Adrenal gland (tissue), 12 donors: Measurements from ENCODE around the gene RTN3. TPM values are rescaled to one million over a fixed set of nuclear protein-coding genes. Genes with fewer than 3 reads are reported as not detected.

Source experiments
- DNase-seq, 7 donors: peaks; one replicate each; pipeline ENCODE4 v3.0.0-alpha.2; 2019 to 2020
- H3K27ac ChIP-seq, 5 donors: fragments of 200-600 bp; sonication (generic) in 4 of 5; 1 replicate in 3 of 5; 2 replicates in 2 of 5; pipeline versions ENCODE4 v1.5.1 to v1.8.0; 2016 to 2020; ENCODE audit warnings: mild to moderate bottlenecking in 1 of 5
- H3K27me3 ChIP-seq: fragments of 200-600 bp; 2 replicates; pipeline ENCODE4 v1.8.0; 2021
- H3K36me3 ChIP-seq, 2 donors: fragments of 200-600 bp; replicated peaks in 1 of 2; 1 replicate in 1 of 2; 2 replicates in 1 of 2; pipeline versions ENCODE4 v1.5.1 to v1.8.0; 2018 to 2022
- H3K4me1 ChIP-seq, 2 donors: fragments of 200-600 bp; replicated peaks in 1 of 2; 1 replicate in 1 of 2; 2 replicates in 1 of 2; pipeline versions ENCODE4 v1.5.1 to v1.8.0; 2018 to 2021
- H3K4me3 ChIP-seq, 4 donors: fragments of 200-600 bp; sonication (generic) in 3 of 4; one replicate each; pipeline ENCODE4 v1.5.1; 2016 to 2018
- H3K9me3 ChIP-seq, 3 donors: fragments of 200-600 bp; sonication (generic) in 1 of 3; replicated peaks in 1 of 3; 1 replicate in 2 of 3; 2 replicates in 1 of 3; pipeline versions ENCODE4 v1.5.1 to v1.8.0; 2016 to 2021
- POLR2A ChIP-seq, 2 donors: fragments of 450-650 bp; IDR thresholded peaks; one replicate each; pipeline ENCODE4 v1.6.1; 2017; ENCODE audit warnings: antibody characterized with exemption in 2 of 2, mild to moderate bottlenecking in 2 of 2, moderate library complexity in 1 of 2
- WGBS, 4 donors: extraction: QIAGEN DNeasy Blood & Tissue Kit in 2 of 4; methylation state at CpG; one replicate each; pipeline versions ENCODE4 v1.1.5 to v1.1.7; 2013 to 2017; 5-methylcytosine and 5-hydroxymethylcytosine counted together
- intact Hi-C, 2 donors: fragments of 100-400 bp; cut with DNase I; formaldehyde crosslinking; loops; one replicate each; pipeline versions ENCODE4 v1.14.1 to v1.15.0; 2022 to 2023
- polyA plus RNA-seq, 3 donors: library from polyadenylated mRNA; stranded (reverse); fragments of 200-250 nt in 2 of 3; fragments of 350-450 nt in 1 of 3; fragmentation: Illumina TruSeq in 1 of 3; extraction: RNeasy Lipid Tissue Mini Kit (QIAGEN cat#74804) in 1 of 3; gene quantifications; one replicate each; pipeline ENCODE4 v1.2.3, GENCODE V29; 2013 to 2014
- total RNA-seq, 9 donors: library from RNA; depleted of rRNA in 4 of 9; stranded (reverse); fragments of >200 nt in 4 of 9; fragments of 120-200 nt in 1 of 9; fragmentation: NEBNext Ultra II Directional in 1 of 9; extraction: Animal tissue kit (Norgen Biotek cat#: 25700) in 1 of 9; gene quantifications; one replicate each; pipeline versions ENCODE4 v1.1.0 to v1.2.4, GENCODE V29; 2013 to 2023
- TF ChIP-seq, protein P1 (sequence below), 6 experiments: fragments of 450-650 bp in 4 of 6; fragments of 200-600 bp in 2 of 6; sonication (generic) in 1 of 6; IDR thresholded peaks; 1 replicate in 5 of 6; 2 replicates in 1 of 6; pipeline versions ENCODE4 v1.5.1 to v1.8.0; 2016 to 2021; ENCODE audit warnings: antibody characterized with exemption in 6 of 6, mild to moderate bottlenecking in 2 of 6, moderate library complexity in 1 of 6
- donor health status: healthy with polysubstance abuse.
- donor health status: Bipolar disorder and iron deficiency.
- donor health status: DM: yes; HTN: yes; CAD: no.
- donor health status: DM: no; HTN: no; CAD: no.
- donor health status: DM: no; HTN: no; CAD: no.
- donor health status: DM: yes; HTN: yes; CAD: no.

Gene RTN3
- total and polyA plus RNA-seq, 12 donors: 42.5 to 174 (median 95.3) TPM

DNA sequence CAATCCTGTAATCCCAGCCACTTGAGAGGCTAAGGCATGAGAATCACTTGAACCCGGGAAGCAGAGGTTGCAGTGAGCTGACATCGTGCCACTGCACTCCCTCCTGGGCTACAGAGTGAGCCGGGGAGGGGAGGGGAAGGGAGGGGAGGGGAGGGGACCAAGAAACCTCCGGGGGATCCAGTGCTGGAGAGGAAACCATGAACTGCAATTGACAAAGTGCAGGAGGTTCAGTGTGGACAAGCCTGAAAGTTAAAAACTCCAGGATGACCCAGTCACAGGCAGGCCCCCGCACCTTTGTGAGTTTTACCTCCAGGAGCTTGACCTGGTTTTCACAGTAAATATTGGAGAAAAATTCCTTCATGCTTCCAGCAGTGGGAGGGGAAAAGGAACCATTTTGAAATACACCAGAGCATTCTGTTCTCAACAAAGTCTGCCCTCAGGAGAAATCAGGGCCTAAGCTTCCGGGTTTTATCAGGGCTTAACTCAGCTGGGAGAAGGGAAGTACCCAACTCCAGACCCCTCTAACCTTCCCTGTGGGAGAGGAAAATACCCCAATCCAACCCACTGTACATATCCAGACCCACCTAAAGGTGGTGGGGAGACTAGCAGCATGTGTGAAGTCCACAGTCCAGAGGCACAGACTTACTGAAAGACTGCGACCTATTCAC lies 102.8 kb downstream of the RTN3 start:
- WGBS, 4 donors: 45 to 57% (median 53%) methylated on average over 7 of the region's 7 CpGs
- no peaks in the 10 kb centered on the region for H3K4me1 ChIP-seq
- no peaks in the 10 kb centered on the region for H3K9me3 ChIP-seq
- intact Hi-C loops: no loop called here
- no peak overlapping the region for H3K27ac ChIP-seq
- H3K36me3 ChIP-seq: no peaks in the 10 kb centered on the region
- H3K4me3 ChIP-seq: no peak overlapping the region
- TF ChIP-seq POLR2A (IDR thresholded peaks at IDR 0.05): no peak
- TF ChIP-seq, protein P1, sequence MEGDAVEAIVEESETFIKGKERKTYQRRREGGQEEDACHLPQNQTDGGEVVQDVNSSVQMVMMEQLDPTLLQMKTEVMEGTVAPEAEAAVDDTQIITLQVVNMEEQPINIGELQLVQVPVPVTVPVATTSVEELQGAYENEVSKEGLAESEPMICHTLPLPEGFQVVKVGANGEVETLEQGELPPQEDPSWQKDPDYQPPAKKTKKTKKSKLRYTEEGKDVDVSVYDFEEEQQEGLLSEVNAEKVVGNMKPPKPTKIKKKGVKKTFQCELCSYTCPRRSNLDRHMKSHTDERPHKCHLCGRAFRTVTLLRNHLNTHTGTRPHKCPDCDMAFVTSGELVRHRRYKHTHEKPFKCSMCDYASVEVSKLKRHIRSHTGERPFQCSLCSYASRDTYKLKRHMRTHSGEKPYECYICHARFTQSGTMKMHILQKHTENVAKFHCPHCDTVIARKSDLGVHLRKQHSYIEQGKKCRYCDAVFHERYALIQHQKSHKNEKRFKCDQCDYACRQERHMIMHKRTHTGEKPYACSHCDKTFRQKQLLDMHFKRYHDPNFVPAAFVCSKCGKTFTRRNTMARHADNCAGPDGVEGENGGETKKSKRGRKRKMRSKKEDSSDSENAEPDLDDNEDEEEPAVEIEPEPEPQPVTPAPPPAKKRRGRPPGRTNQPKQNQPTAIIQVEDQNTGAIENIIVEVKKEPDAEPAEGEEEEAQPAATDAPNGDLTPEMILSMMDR (IDR thresholded peaks at IDR 0.05): no peak
- DNase-seq: no peak
- no peaks in the 10 kb centered on the region for H3K27me3 ChIP-seq

DNA sequence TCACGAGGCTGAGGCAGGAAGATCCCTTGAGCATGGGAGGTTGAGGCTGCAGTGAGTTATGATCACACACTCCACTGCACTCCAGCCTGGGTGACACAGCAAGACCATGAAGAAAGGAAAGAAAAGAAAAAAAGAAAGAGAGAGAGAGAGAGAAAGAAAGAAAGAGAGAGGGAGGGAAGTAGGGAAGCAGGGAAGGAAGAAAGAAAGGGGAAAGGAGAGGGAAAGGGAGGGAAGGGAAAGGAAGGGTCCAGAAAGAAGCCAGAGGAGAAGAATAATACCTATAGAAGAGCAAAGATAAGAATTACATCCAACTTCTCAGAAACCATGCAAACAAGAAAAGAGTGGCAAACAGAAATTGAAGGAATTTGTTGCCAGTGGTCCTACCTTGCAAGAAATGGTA lies 104.5 kb downstream of the RTN3 start:
- Histone ChIP-seq H3K27ac (no peak overlapping the region), H3K4me3 (no peak overlapping the region), H3K9me3 (no peaks in the 10 kb centered on the region), H3K4me1 (no peaks in the 10 kb centered on the region), H3K27me3 (no peaks in the 10 kb centered on the region), H3K36me3 (no peaks in the 10 kb centered on the region)
- WGBS, 4 donors: 77 to 88% (median 80%) methylated on average over 1 of the region's 1 CpG
- DNase-seq: no peak
- intact Hi-C loops: no loop called here
- TF ChIP-seq, protein P1 (IDR thresholded peaks at IDR 0.05): no peak
- no peak for TF ChIP-seq POLR2A (IDR thresholded peaks at IDR 0.05)

DNA sequence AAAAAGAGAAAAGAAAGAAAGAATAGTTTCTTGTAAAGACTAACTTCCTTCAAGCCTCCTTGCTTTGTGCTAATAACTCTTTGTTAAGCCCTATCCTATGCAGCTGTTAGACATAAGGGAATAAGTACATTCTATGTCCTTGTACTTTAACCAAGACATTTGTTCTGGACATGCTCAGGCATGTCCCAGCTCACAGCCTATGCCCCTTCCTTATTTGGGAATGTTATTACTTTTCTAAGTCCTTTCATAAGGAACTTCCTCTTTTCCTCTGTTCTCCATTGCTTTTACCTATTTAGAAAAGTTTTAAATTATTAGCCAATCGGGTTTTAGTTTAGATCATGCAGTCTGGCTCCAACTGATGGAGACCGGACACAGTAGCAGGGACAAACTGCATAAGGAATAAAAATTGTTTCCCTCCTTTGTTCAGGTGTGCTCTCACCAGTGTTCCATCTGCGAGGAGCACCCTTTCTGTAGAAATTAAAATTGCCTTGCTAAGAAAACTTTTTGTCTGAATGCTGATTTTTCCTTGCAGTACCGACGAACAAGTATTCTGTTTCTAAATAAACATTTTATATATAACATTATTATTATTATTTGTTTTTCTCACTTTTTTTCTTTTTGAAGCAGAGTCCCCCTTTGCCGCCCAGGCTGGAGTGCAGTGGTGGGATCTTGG lies 110.3 kb downstream of the RTN3 start:
- H3K4me1 ChIP-seq: no peaks in the 10 kb centered on the region
- H3K27me3 ChIP-seq: no peaks in the 10 kb centered on the region
- no peak overlapping the region for H3K4me3 ChIP-seq
- no peaks in the 10 kb centered on the region for H3K9me3 ChIP-seq
- no peak for TF ChIP-seq POLR2A (IDR thresholded peaks at IDR 0.05)
- TF ChIP-seq, protein P1 (IDR thresholded peaks at IDR 0.05): no peak
- 91 to 97% (median 93%) methylated on average over 6 of the region's 6 CpGs for WGBS, 4 donors
- no peak overlapping the region for H3K27ac ChIP-seq
- intact Hi-C loops: no loop called here
- DNase-seq: no peak
- H3K36me3 ChIP-seq: no peaks in the 10 kb centered on the region

DNA sequence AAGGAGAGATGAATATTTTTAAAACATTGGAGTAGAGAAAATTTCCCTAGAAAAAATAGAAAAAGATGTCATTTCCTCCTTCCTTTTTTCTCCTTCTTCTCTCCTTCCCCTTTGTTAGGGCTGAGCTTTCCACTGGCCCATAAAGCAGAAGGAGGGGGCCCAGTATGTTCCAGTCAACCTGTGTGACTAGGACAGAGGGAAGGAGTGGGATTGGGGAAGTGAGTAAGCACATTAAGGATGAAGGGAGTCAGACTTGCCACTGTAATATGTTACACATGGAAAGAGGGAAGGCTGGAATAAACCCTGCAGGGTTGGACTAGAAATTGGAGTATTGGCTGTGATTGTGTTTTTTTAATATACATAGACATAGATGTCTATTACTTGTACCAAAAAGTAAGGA lies 111.9 kb downstream of the RTN3 start:
- no peaks in the 10 kb centered on the region for H3K4me1 ChIP-seq
- intact Hi-C loops: no loop called here
- no peak for TF ChIP-seq POLR2A (IDR thresholded peaks at IDR 0.05)

DNA sequence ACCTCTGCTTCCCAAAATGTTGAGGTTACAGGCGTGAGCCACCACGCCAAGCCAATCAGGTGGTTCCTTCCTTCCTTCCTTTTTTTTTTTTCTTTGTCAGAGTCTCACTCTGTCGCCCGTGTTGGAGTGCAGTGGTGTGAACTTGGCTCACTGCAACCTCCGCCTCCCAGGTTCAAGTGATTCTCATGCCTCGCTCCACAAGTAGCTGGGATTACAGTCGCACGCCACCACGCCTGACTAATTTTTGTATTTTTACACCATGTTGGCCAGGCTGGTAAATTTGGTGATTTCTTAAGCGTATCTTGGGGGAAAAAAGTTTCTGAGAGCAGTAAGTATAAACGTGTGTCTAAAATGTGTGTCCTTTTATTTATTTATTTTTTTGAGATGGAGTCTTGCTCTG lies 113.8 kb downstream of the RTN3 start:
- Histone ChIP-seq H3K4me3 (no peak overlapping the region), H3K27me3 (no peaks in the 10 kb centered on the region), H3K36me3 (no peaks in the 10 kb centered on the region), H3K27ac (no peak overlapping the region), H3K9me3 (no peaks in the 10 kb centered on the region), H3K4me1 (no peaks in the 10 kb centered on the region)
- DNase-seq: no peak
- no peak for TF ChIP-seq POLR2A (IDR thresholded peaks at IDR 0.05)
- TF ChIP-seq, protein P1 (IDR thresholded peaks at IDR 0.05): no peak
- intact Hi-C loops: no loop called here
- WGBS, 4 donors: 72 to 85% (median 78%) methylated on average over 11 of the region's 11 CpGs

More for the DNA sequence above, 111.9 kb downstream of the RTN3 start:
- no peak overlapping the region for H3K4me3 ChIP-seq
- no peaks in the 10 kb centered on the region for H3K27me3 ChIP-seq
- no peak overlapping the region for H3K27ac ChIP-seq
- H3K36me3 ChIP-seq: no peaks in the 10 kb centered on the region
- H3K9me3 ChIP-seq: no peaks in the 10 kb centered on the region
- DNase-seq: no peak
